ENCODE measurements around the gene DNAH1.

Gene DNAH1

DNA sequence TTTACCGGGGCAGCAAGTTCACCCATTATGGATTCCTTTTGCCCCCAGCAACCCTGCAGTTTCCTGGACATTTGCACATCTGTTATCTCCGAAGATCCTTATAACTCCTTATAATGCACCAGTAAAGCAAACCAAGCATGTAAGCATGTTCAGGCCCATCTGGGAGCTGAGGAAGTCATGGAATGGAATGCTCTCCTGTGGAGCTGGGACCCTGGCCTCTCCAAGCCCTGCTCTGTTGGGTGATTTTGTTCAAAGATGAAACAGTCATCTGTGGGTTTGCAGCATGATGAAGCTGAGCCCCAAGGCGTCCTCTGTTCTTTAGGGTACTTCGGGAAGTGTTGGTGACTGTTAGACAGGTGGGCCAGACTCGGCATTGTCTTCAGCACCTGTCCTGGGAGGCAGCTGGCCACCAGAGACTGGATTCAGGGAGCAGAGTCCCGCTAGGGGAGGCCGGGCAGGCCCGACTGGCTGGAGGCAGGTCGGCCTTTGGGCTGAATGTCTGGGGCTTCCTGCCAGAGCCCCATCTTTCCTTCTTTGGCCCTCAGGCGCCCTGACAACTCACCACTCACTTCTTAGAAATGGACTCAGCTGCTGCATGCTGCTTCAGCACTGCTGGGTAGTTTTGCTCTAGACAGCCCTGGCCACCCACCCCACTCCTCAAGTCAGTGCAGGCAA lies 3.9 kb downstream of the DNAH1 start:
- Histone ChIP-seq H3K36me3 (replicated peaks; ENCODE audit: insufficient read depth, low read length) (no peaks in the 10 kb centered on the region), H3K4me2 (ENCODE audit: low read depth, low read length) (no peak overlapping the region), H3K9me2 (replicated peaks; ENCODE audit: insufficient read depth, low read length) (no peaks in the 10 kb centered on the region), H3K27ac (ENCODE audit: low read length) (no peak overlapping the region), H2AFZ (ENCODE audit: low read length) (no peak overlapping the region), H3K4me1 (ENCODE audit: low read length) (no peaks in the 10 kb centered on the region), H3K9ac (ENCODE audit: low read length) (no peak overlapping the region), H3K4me3 (ENCODE audit: low read length) (no peak overlapping the region), H3K27me3 (replicated peaks; ENCODE audit: insufficient read depth, low read length) (no peaks in the 10 kb centered on the region), H3F3A (ENCODE audit: insufficient read depth, low read length) (no peaks in the 10 kb centered on the region), H3K9me3 (replicated peaks; ENCODE audit: insufficient read depth, low read length) (no peaks in the 10 kb centered on the region), H3K79me2 (ENCODE audit: low read length) (no peaks in the 10 kb centered on the region), H4K20me1 (ENCODE audit: insufficient read depth, low read length) (no peaks in the 10 kb centered on the region)
- TF ChIP-seq, protein P1, sequence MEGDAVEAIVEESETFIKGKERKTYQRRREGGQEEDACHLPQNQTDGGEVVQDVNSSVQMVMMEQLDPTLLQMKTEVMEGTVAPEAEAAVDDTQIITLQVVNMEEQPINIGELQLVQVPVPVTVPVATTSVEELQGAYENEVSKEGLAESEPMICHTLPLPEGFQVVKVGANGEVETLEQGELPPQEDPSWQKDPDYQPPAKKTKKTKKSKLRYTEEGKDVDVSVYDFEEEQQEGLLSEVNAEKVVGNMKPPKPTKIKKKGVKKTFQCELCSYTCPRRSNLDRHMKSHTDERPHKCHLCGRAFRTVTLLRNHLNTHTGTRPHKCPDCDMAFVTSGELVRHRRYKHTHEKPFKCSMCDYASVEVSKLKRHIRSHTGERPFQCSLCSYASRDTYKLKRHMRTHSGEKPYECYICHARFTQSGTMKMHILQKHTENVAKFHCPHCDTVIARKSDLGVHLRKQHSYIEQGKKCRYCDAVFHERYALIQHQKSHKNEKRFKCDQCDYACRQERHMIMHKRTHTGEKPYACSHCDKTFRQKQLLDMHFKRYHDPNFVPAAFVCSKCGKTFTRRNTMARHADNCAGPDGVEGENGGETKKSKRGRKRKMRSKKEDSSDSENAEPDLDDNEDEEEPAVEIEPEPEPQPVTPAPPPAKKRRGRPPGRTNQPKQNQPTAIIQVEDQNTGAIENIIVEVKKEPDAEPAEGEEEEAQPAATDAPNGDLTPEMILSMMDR (IDR thresholded peaks at IDR 0.05; ENCODE audit: low read length): no peak
- TF ChIP-seq EZH2phosphoT487 (IDR thresholded peaks at IDR 0.05; ENCODE audit: low read length): no peak
- no peak for TF ChIP-seq EZH2 (optimal IDR thresholded peaks at IDR 0.05; ENCODE audit: low read depth, low read length)
- DNase-seq: no peak

DNA sequence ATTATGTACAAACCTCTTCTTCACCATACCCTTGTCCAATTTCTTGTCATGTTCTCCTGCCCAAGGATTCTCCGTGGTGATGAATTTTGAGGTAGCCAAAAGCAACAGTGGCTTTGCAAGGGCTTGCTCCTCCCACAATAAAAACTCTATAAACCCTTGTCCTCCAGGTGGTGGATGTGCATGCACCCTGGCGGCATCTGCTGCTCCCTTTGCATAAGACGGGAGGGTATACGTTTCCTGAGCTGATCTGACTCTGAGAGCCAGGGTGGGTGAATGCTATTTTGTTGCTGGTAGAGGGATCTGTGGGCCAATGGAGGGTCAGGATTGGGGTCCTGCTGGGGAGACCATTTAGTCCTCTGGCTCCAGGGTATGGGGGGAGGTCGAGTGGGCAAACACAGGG lies 5.4 kb downstream of the DNAH1 start:
- Histone ChIP-seq H3K27me3 (replicated peaks; ENCODE audit: insufficient read depth, low read length) (no peaks in the 10 kb centered on the region), H3K27ac (ENCODE audit: low read length) (no peak overlapping the region), H3K4me3 (ENCODE audit: low read length) (no peak overlapping the region), H3K79me2 (ENCODE audit: low read length) (no peaks in the 10 kb centered on the region), H3K9me2 (replicated peaks; ENCODE audit: insufficient read depth, low read length) (no peaks in the 10 kb centered on the region), H3K36me3 (replicated peaks; ENCODE audit: insufficient read depth, low read length) (no peaks in the 10 kb centered on the region), H3K4me2 (ENCODE audit: low read depth, low read length) (no peak overlapping the region), H4K20me1 (ENCODE audit: insufficient read depth, low read length) (no peaks in the 10 kb centered on the region), H3K9me3 (replicated peaks; ENCODE audit: insufficient read depth, low read length) (no peaks in the 10 kb centered on the region), H2AFZ (ENCODE audit: low read length) (no peak overlapping the region), H3K4me1 (ENCODE audit: low read length) (no peaks in the 10 kb centered on the region), H3K9ac (ENCODE audit: low read length) (no peak overlapping the region), H3F3A (ENCODE audit: insufficient read depth, low read length) (no peaks in the 10 kb centered on the region)
- TF ChIP-seq EZH2phosphoT487 (IDR thresholded peaks at IDR 0.05; ENCODE audit: low read length): no peak
- TF ChIP-seq, protein P1 (IDR thresholded peaks at IDR 0.05; ENCODE audit: low read length): no peak
- TF ChIP-seq EZH2 (optimal IDR thresholded peaks at IDR 0.05; ENCODE audit: low read depth, low read length): no peak
- no peak for DNase-seq

DNA sequence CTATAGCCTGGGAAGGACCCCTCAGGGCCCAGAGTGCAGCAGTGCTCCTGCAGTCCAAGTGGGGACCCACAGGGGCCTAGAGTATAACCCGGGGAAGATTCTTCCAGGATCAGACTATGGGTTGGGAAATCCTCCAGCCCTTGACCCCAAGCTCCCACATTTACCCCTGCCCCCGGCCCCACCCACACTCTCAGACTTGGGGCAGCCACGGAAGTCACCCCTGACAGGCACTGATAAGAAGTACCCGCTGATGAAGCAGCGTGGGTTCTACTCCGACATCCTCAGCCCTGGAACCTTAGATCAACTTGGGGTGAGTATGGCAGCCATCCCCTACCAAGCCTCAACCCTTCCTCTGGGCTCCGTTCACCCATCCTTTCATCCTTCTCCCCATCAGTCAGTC lies 6.3 kb downstream of the DNAH1 start:
- no peaks in the 10 kb centered on the region for H3K36me3 ChIP-seq (replicated peaks; ENCODE audit: insufficient read depth, low read length)

More for the DNA sequence above, 6.3 kb downstream of the DNAH1 start:
- Histone ChIP-seq H3K4me3 (ENCODE audit: low read length) (no peak overlapping the region), H3K9ac (ENCODE audit: low read length) (no peak overlapping the region), H2AFZ (ENCODE audit: low read length) (no peak overlapping the region), H3K4me2 (ENCODE audit: low read depth, low read length) (no peak overlapping the region), H3K79me2 (ENCODE audit: low read length) (no peaks in the 10 kb centered on the region), H3K27ac (ENCODE audit: low read length) (no peak overlapping the region), H3F3A (ENCODE audit: insufficient read depth, low read length) (no peaks in the 10 kb centered on the region), H3K27me3 (replicated peaks; ENCODE audit: insufficient read depth, low read length) (no peaks in the 10 kb centered on the region), H3K9me3 (replicated peaks; ENCODE audit: insufficient read depth, low read length) (no peaks in the 10 kb centered on the region), H4K20me1 (ENCODE audit: insufficient read depth, low read length) (no peaks in the 10 kb centered on the region), H3K9me2 (replicated peaks; ENCODE audit: insufficient read depth, low read length) (no peaks in the 10 kb centered on the region), H3K4me1 (ENCODE audit: low read length) (no peaks in the 10 kb centered on the region)
- DNase-seq: no peak
- no peak for TF ChIP-seq EZH2phosphoT487 (IDR thresholded peaks at IDR 0.05; ENCODE audit: low read length)
- TF ChIP-seq, protein P1 (IDR thresholded peaks at IDR 0.05; ENCODE audit: low read length): no peak
- no peak for TF ChIP-seq EZH2 (optimal IDR thresholded peaks at IDR 0.05; ENCODE audit: low read depth, low read length)
